GM12892 (cell line): Measurements from ENCODE around the gene TSPAN2.

Experiments used
- POLR2A ChIP-seq: IDR thresholded peaks from 2 replicates; pipeline ENCODE4 v1.6.1; 2011; ENCODE audit warnings: low read depth, low read length, control low read depth
- POLR2AphosphoS5 ChIP-seq: IDR thresholded peaks from 2 replicates; pipeline ENCODE4 v1.6.1; 2011; ENCODE audit warnings: low read depth, low read length, control low read depth
- TAF1 ChIP-seq: IDR thresholded peaks from 2 replicates; pipeline ENCODE4 v1.6.1; 2011; ENCODE audit warnings: low read depth, mild to moderate bottlenecking, control low read depth, low read length, borderline replicate concordance

- no peak for TF ChIP-seq POLR2A
- no peak for TF ChIP-seq TAF1
- no peak for TF ChIP-seq POLR2AphosphoS5
Observed at GRCh38 chr1:115060501-115060900, 28.8 kb downstream of the TSPAN2 start.
